HG02610 (cell line): ENCODE measurements around the gene COA1.
A peak's percentile ranks its signal among the peaks of the same experiment; 100 is the strongest.
"Not testable (repeated sequence)": the region's sequence is repeated elsewhere in the genome, so short reads cannot be mapped to it uniquely, and the experiment has no call there.

Experiments
- ATAC-seq: cut with Tn5 transposase; IDR thresholded peaks from one replicate; pipeline ENCODE4 v1.9.1; 2021; ENCODE audit warnings: mild to moderate bottlenecking, moderate library complexity; ENCODE audit not compliant: unreplicated experiment

Gene COA1

GRCh38 chr7:43609097-43609496 lies 120.2 kb downstream of the COA1 start:
- no peak for ATAC-seq

- ATAC-seq: no peak
These were observed 125.1 kb downstream of the COA1 start for GRCh38 chr7:43604251-43604650.

- ATAC-seq: no peak
These were observed 127.1 kb downstream of the COA1 start for GRCh38 chr7:43602256-43602655.

GRCh38 chr7:43600056-43600455 lies 129.3 kb downstream of the COA1 start:
- no peak for ATAC-seq

GRCh38 chr7:43596426-43596825 lies 132.9 kb downstream of the COA1 start:
- ATAC-seq: not testable (repeated sequence)

GRCh38 chr7:43594020-43594419 lies 135.3 kb downstream of the COA1 start:
- ATAC-seq: no peak

GRCh38 chr7:43593010-43593409 lies 136.3 kb downstream of the COA1 start:
- no peak for ATAC-seq

GRCh38 chr7:43592326-43592725 lies 137.0 kb downstream of the COA1 start:
- no peak for ATAC-seq

GRCh38 chr7:43591558-43592180 lies 137.7 kb downstream of the COA1 start:
- ATAC-seq: peak; percentile 25

- peak; percentile 72 for ATAC-seq
These were observed 138.3 kb downstream of the COA1 start for GRCh38 chr7:43590862-43591557.

- no peak for ATAC-seq
These were observed 139.6 kb downstream of the COA1 start for GRCh38 chr7:43589728-43590127.
